Measurements from ENCODE around the gene RBM20.

GRCh38 chr10:110687400-110687799, 43.3 kb downstream of the RBM20 start:
- no peak for TF ChIP-seq EZH2 (IDR thresholded peaks at IDR 0.05; ENCODE audit: low read length)
- TF ChIP-seq, protein P1, sequence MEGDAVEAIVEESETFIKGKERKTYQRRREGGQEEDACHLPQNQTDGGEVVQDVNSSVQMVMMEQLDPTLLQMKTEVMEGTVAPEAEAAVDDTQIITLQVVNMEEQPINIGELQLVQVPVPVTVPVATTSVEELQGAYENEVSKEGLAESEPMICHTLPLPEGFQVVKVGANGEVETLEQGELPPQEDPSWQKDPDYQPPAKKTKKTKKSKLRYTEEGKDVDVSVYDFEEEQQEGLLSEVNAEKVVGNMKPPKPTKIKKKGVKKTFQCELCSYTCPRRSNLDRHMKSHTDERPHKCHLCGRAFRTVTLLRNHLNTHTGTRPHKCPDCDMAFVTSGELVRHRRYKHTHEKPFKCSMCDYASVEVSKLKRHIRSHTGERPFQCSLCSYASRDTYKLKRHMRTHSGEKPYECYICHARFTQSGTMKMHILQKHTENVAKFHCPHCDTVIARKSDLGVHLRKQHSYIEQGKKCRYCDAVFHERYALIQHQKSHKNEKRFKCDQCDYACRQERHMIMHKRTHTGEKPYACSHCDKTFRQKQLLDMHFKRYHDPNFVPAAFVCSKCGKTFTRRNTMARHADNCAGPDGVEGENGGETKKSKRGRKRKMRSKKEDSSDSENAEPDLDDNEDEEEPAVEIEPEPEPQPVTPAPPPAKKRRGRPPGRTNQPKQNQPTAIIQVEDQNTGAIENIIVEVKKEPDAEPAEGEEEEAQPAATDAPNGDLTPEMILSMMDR (optimal IDR thresholded peaks at IDR 0.05 in 1 of 3, IDR thresholded peaks at IDR 0.05 in 1 of 3, conservative IDR thresholded peaks at IDR 0.05 in 1 of 3; ENCODE audit: extremely low read depth in 1 of 3, insufficient read depth in 2 of 3, low read length in 3 of 3): no peak

Measured in keratinocyte (primary cell).